Keratinocyte (primary cell): ENCODE measurements around the gene TTC32. TPM values are rescaled to one million over a fixed set of nuclear protein-coding genes. Genes with fewer than 3 reads are reported as not detected.
A peak's percentile ranks its signal among the peaks of the same experiment; 100 is the strongest.

Experiments used
- DNase-seq: peaks from one replicate; pipeline ENCODE4 v3.0.0-alpha.2; 2011; ENCODE audit warnings: low read depth, missing footprints, low spot score
- FAIRE-seq: peaks from 2 replicates; lab custom pipeline; 2011; peaks lifted over from hg19 to GRCh38; lab: Jason Lieb, UNC
- H2AFZ ChIP-seq: 2 replicates; pipeline ENCODE4 v1.6.0; 2012; ENCODE audit warnings: low read length, control low read depth, inconsistent platforms; ENCODE audit not compliant: control insufficient read depth
- H3K27ac ChIP-seq: 2 replicates; pipeline ENCODE4 v1.5.1; 2011; ENCODE audit warnings: low read length; ENCODE audit not compliant: control insufficient read depth, insufficient read depth
- H3K27me3 ChIP-seq: 3 replicates; pipeline ENCODE4 v1.6.0; 2011; ENCODE audit warnings: low read length; ENCODE audit not compliant: control insufficient read depth, insufficient read depth; ENCODE audit errors: extremely low read depth
- H3K36me3 ChIP-seq, 2 experiments: 2 replicates in 1 of 2; 3 replicates in 1 of 2; pipeline ENCODE4 v1.5.1; 2011; ENCODE audit warnings: low read length in 2 of 2, mild to moderate bottlenecking in 1 of 2; ENCODE audit not compliant: control insufficient read depth in 2 of 2, insufficient read depth in 2 of 2; ENCODE audit errors: extremely low read depth in 1 of 2
- H3K4me1 ChIP-seq: 3 replicates; pipeline ENCODE4 v1.5.1; 2011; ENCODE audit warnings: low read length; ENCODE audit not compliant: control insufficient read depth, insufficient read depth; ENCODE audit errors: extremely low read depth
- H3K4me2 ChIP-seq: 3 replicates; pipeline ENCODE4 v1.6.0; 2011; ENCODE audit warnings: low read depth, low read length; ENCODE audit not compliant: control insufficient read depth, insufficient read depth; ENCODE audit errors: extremely low read depth
- H3K4me3 ChIP-seq, 3 experiments: fragments of 200-600 bp in 1 of 3; sonication (generic) in 1 of 3; 2 replicates in 2 of 3; 3 replicates in 1 of 3; pipeline ENCODE4 v1.5.1; 2011 to 2016; ENCODE audit warnings: low read length in 3 of 3, mild to moderate bottlenecking in 3 of 3, control low read depth in 2 of 3, inconsistent platforms in 1 of 3, low read depth in 1 of 3, mixed read lengths in 1 of 3, mixed run types in 1 of 3, moderate library complexity in 1 of 3; ENCODE audit not compliant: control insufficient read depth in 2 of 3, insufficient read depth in 2 of 3; ENCODE audit errors: extremely low read depth in 1 of 3
- H3K79me2 ChIP-seq: 2 replicates; pipeline ENCODE4 v1.6.0; 2012; ENCODE audit warnings: low read length; ENCODE audit not compliant: control insufficient read depth, insufficient read depth
- H3K9ac ChIP-seq: 3 replicates; pipeline ENCODE4 v1.6.0; 2011; ENCODE audit warnings: low read length; ENCODE audit not compliant: control insufficient read depth, insufficient read depth; ENCODE audit errors: extremely low read depth
- H3K9me1 ChIP-seq: 3 replicates; pipeline ENCODE4 v1.6.0; 2011; ENCODE audit warnings: low read length; ENCODE audit not compliant: control insufficient read depth, insufficient read depth; ENCODE audit errors: extremely low read depth
- H3K9me3 ChIP-seq: 2 replicates; pipeline ENCODE4 v1.5.1; 2012; ENCODE audit warnings: low read depth, low read length; ENCODE audit not compliant: control insufficient read depth
- H4K20me1 ChIP-seq: 3 replicates; pipeline ENCODE4 v1.6.0; 2011; ENCODE audit warnings: low read length; ENCODE audit not compliant: control insufficient read depth, insufficient read depth; ENCODE audit errors: extremely low read depth
- EZH2 ChIP-seq: IDR thresholded peaks from one replicate; pipeline ENCODE4 v1.6.1; 2012; ENCODE audit warnings: inconsistent platforms, mild to moderate bottlenecking, low read length, moderate library complexity
- dilution Hi-C: fragments of 300-500 bp; cut with MboI; formaldehyde crosslinking; loops from one replicate; pipeline ENCODE4 v1.7.0; 2020; ENCODE audit warnings: low sequenced_read_pairs; ENCODE audit not compliant: extremely low pct_ligation_motif_present
- polyA minus RNA-seq, 3 experiments: library from RNA; depleted of rRNA, polyadenylated mRNA; stranded (reverse); fragments of >200 nt; gene quantifications; 1 replicate in 1 of 3; 2 replicates in 1 of 3; 3 replicates in 1 of 3; pipeline ENCODE4 v1.2.3, GENCODE V29; 2011
- polyA plus RNA-seq, 5 experiments: library from polyadenylated mRNA; depleted of rRNA in 3 of 5; stranded (reverse) in 3 of 5; stranded (forward) in 1 of 5; unstranded in 1 of 5; fragments of >200 nt; gene quantifications; 1 replicate in 1 of 5; 2 replicates in 3 of 5; 3 replicates in 1 of 5; pipeline versions ENCODE4 v1.2.1 to v1.2.3, GENCODE V29; 2011 to 2012; ENCODE audit warnings: missing spikeins in 2 of 5, low read depth in 1 of 5, low replicate concordance in 1 of 5
- TF ChIP-seq, protein P1 (sequence below), 3 experiments: IDR thresholded peaks in 1 of 3; conservative IDR thresholded peaks in 1 of 3; optimal IDR thresholded peaks in 1 of 3; 2 replicates in 2 of 3; 3 replicates in 1 of 3; pipeline versions ENCODE3 to v1.5.1; 2011; ENCODE audit warnings: low read length in 3 of 3, mild to moderate bottlenecking in 3 of 3, moderate library complexity in 2 of 3, control low read depth in 1 of 3, inconsistent platforms in 1 of 3; ENCODE audit not compliant: insufficient read depth in 2 of 3; ENCODE audit errors: extremely low read depth in 1 of 3

TTC32 gene
- polyA plus RNA-seq: 3.7 to 7.6 TPM (median 4.8 TPM) in 3 replicates
- 8.1 TPM for polyA plus RNA-seq (2011; ENCODE audit: low read depth)
- 1.5 and 1.6 TPM in 2 replicates for polyA plus RNA-seq (2011; cell fraction: cytosol; rRNA removed)
- polyA plus RNA-seq (2011; cell fraction: nucleus; rRNA removed): 11.3 and 16.5 TPM in 2 replicates
- polyA plus RNA-seq (2012; ENCODE audit: low replicate concordance): 3.1 and 11.8 TPM in 2 replicates
- polyA minus RNA-seq: 1.4 to 3.4 TPM in 2 of 3 replicates, not detected in the other
- 3.5 TPM for polyA minus RNA-seq (2011; cell fraction: cytosol; rRNA and poly(A)+ RNA removed)
- 4.9 and 6.4 TPM in 2 replicates for polyA minus RNA-seq (2011; cell fraction: nucleus; rRNA and poly(A)+ RNA removed)

DNA sequence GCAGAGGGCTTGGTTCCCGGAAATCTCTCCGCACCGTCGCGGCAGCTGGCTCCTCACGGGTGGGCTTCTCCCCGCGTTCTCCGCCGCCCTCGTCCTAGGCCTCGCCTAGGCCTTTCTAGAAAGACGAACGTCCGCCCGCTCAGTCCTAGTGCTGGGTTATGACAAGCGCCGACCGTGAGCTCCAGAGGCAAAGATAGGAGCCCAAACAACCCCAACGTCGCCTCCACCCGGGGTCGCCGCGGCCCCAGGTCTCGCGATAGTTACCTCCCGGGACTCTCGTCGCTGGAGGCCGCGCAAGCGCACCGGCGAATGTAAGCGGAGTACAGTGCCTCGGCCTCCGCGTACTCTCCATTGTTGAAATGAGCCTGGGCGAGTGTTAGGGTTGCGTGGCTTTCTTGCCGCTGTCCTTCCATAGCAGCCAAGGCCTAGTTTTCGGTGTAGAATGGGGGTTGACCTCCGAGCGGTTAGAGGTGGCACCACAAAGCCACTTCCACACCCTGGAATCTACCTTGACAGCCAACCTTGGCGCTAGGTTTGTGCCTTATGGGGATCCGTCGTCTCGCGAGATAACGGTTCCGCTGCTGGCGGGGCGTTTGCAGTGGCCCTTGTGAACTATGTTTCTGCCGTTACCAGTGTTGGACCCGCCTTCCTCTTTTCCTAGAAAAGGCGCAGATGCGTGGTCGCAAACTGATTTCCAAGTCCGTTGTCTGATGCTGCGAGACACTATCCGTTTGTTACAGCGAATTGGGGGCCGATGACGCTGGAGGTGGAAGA lies at the start of gene TTC32:
TTC32 (minus strand) TSS at position 542 of the 774 bp plus-strand sequence; CDS start at position 413, 129 bp downstream.
- no peak for TF ChIP-seq EZH2
- TF ChIP-seq, protein P1, sequence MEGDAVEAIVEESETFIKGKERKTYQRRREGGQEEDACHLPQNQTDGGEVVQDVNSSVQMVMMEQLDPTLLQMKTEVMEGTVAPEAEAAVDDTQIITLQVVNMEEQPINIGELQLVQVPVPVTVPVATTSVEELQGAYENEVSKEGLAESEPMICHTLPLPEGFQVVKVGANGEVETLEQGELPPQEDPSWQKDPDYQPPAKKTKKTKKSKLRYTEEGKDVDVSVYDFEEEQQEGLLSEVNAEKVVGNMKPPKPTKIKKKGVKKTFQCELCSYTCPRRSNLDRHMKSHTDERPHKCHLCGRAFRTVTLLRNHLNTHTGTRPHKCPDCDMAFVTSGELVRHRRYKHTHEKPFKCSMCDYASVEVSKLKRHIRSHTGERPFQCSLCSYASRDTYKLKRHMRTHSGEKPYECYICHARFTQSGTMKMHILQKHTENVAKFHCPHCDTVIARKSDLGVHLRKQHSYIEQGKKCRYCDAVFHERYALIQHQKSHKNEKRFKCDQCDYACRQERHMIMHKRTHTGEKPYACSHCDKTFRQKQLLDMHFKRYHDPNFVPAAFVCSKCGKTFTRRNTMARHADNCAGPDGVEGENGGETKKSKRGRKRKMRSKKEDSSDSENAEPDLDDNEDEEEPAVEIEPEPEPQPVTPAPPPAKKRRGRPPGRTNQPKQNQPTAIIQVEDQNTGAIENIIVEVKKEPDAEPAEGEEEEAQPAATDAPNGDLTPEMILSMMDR (optimal IDR thresholded peaks at IDR 0.05 in 1 of 3, IDR thresholded peaks at IDR 0.05 in 1 of 3, conservative IDR thresholded peaks at IDR 0.05 in 1 of 3; ENCODE audit: extremely low read depth in 1 of 3, insufficient read depth in 2 of 3, low read length in 3 of 3): peak in 1 of 3 experiments; percentile 24
- dilution Hi-C loops: no loop called here
- Histone ChIP-seq H3K27ac (peak within 1 kb of the TSS; percentile 99), H2AFZ (peak within 1 kb of the TSS; percentile 96), H3K27me3 (no peaks in the 10 kb centered on the region), H4K20me1 (no peaks in the 10 kb centered on the region), H3K4me1 (peaks cover 23% of the 10 kb centered on the region), H3K9me3 (no peaks in the 10 kb centered on the region), H3K79me2 (peaks cover 35% of the 10 kb centered on the region), H3K36me3 (no peaks in the 10 kb centered on the region), H3K9ac (peak within 1 kb of the TSS; percentile 94), H3K9me1 (no peaks in the 10 kb centered on the region), H3K4me3 (peak within 1 kb of the TSS; percentile 78 to 93 (median 79)), H3K4me2 (peak within 1 kb of the TSS; percentile 97)
- DNase-seq (peak; percentile 66), FAIRE-seq (peak; percentile 95)

DNA sequence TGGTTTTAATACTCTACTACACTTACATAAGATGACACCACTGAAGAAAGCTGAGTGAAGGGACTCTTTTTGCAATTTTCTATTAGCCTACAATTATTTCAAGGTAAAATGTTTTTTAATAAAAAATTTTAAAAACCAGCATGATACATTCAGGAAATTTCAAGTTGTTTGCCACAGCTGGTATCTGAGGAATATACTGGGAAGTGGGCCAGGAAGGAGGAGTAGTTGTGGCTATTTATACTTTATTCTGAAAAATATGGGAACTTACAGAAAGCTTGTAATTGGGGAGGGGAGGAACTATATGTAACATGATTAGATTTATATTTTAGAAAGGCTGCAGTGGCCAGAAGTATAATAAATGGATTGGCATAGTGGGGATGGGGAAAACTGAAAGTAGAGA lies 47.3 kb upstream of the TTC32 start:
- Histone ChIP-seq H3K27me3 (no peaks in the 10 kb centered on the region), H3K9ac (no peak overlapping the region), H3K4me3 (no peak overlapping the region), H3K4me1 (no peaks in the 10 kb centered on the region), H3K79me2 (no peaks in the 10 kb centered on the region), H3K9me1 (no peaks in the 10 kb centered on the region), H3K27ac (no peak overlapping the region), H2AFZ (no peak overlapping the region), H3K9me3 (no peaks in the 10 kb centered on the region), H3K36me3 (peaks cover 2 to 7% of the 10 kb centered on the region in 2 experiments), H4K20me1 (no peaks in the 10 kb centered on the region), H3K4me2 (no peak overlapping the region)
- DNase-seq: no peak
- TF ChIP-seq EZH2: no peak
- TF ChIP-seq, protein P1 (optimal IDR thresholded peaks at IDR 0.05 in 1 of 3, IDR thresholded peaks at IDR 0.05 in 1 of 3, conservative IDR thresholded peaks at IDR 0.05 in 1 of 3; ENCODE audit: extremely low read depth in 1 of 3, insufficient read depth in 2 of 3, low read length in 3 of 3): no peak
- no peak for FAIRE-seq
- dilution Hi-C loops: no loop called here
